ENCODE data around the gene MICAL1.

GRCh38 chr6:109406196-109406595 lies 49.4 kb downstream of the MICAL1 start:
- TF ChIP-seq CTCF (IDR thresholded peaks at IDR 0.05; ENCODE audit: control extremely low read depth in 1 of 3, insufficient read depth in 1 of 3, low read depth in 1 of 3, low read length in 3 of 3), result no peak
- TF ChIP-seq EP300 (IDR thresholded peaks at IDR 0.05; ENCODE audit: borderline replicate concordance in 1 of 2, low read depth in 2 of 2, low read length in 2 of 2), result no peak
- no peak for TF ChIP-seq EZH2 (IDR thresholded peaks at IDR 0.05; ENCODE audit: low read depth, low read length, severe bottlenecking)
- no peak for TF ChIP-seq CREB1 (IDR thresholded peaks at IDR 0.05)
- no peak for TF ChIP-seq ASH2L (IDR thresholded peaks at IDR 0.05; ENCODE audit: low read length)
- no peak for TF ChIP-seq ATF2 (IDR thresholded peaks at IDR 0.05; ENCODE audit: low read length)
- no peak for TF ChIP-seq MAX (IDR thresholded peaks at IDR 0.05)
- no peak for TF ChIP-seq ZNF274 (IDR thresholded peaks at IDR 0.05; ENCODE audit: borderline replicate concordance, extremely low read depth, low read length)
- TF ChIP-seq EGR1 (IDR thresholded peaks at IDR 0.05; ENCODE audit: borderline replicate concordance, low read depth, low read length), result no peak
- TF ChIP-seq POLR2AphosphoS5 (IDR thresholded peaks at IDR 0.05; ENCODE audit: low read depth, low read length), result no peak
- TF ChIP-seq JUND (IDR thresholded peaks at IDR 0.05; ENCODE audit: low read length), result no peak
- no peak for TF ChIP-seq POLR2A (IDR thresholded peaks at IDR 0.05; ENCODE audit: control extremely low read depth in 1 of 2, low read depth in 2 of 2, low read length in 2 of 2)
- no peak for TF ChIP-seq RBBP5 (IDR thresholded peaks at IDR 0.05; ENCODE audit: borderline replicate concordance, low read depth, low read length)

Data from H1 (cell line).